HG03439 (cell line): ENCODE measurements around the gene FIGN.

Source experiments
- ATAC-seq: cut with Tn5 transposase; IDR thresholded peaks from one replicate; pipeline ENCODE4 v1.9.1; 2021; ENCODE audit warnings: mild to moderate bottlenecking, moderate library complexity; ENCODE audit not compliant: unreplicated experiment

The FIGN gene

GRCh38 chr2:163711258-163711657 is 24.6 kb downstream of the FIGN start:
- no peak for ATAC-seq

DNA sequence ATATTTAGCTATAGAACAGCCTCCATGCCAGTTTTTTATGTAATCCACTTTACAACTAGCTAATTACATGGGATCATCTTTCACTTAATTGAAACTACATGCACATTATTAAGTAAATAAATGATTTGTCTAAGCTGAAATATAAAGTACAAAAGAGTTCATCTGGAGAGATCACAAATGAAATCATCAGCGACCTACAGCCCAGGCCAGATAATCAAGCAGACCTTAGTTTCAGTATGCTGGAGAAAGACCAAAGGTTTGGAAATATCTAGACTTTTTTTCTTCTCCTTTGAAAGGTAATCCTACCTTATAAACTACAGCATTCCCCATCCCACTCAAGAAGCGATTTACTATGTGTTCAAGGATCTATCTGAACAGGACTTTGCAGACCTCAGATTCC is 26.5 kb downstream of the FIGN start:
- ATAC-seq = no peak

DNA sequence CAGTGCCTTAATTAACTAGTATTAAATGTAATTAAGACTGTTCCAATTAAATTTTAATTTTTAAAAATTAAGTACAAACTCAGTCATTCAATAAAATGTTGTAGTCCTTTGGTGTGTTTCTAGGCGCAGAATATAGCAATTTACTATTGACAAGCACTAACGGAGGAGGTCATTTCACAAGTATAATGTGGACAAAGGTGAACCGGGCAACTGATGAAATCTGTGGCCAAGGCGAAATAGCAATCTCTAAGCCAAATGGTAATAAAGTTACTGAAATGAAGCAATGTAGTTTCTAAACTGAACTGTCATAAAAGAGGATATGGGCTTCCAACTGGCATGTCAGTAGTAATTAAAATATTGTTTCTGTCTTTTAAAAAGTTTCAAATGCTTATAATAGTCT is 27.5 kb downstream of the FIGN start:
- no peak for ATAC-seq

DNA sequence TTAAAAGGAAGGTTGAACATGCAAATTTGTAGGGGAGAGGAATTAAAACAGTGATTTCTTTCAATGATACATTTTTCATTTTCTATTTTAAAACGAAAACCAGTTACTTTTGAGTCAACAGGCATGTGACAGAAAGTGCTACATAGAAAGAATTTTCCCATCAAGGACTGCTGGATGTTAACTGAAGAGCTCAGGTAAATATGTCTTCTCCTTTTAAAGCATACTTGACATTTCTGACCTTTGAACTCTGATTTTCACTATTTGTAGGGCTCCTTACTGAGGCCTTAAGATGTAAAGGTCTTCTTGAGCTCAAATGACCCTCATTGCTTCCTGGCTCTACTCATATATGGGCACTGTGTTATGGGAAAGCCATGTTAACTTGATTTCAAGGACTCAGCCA is 32.4 kb downstream of the FIGN start:
- ATAC-seq = no peak

GRCh38 chr2:163701399-163702195 is 34.2 kb downstream of the FIGN start:
- no peak for ATAC-seq

DNA sequence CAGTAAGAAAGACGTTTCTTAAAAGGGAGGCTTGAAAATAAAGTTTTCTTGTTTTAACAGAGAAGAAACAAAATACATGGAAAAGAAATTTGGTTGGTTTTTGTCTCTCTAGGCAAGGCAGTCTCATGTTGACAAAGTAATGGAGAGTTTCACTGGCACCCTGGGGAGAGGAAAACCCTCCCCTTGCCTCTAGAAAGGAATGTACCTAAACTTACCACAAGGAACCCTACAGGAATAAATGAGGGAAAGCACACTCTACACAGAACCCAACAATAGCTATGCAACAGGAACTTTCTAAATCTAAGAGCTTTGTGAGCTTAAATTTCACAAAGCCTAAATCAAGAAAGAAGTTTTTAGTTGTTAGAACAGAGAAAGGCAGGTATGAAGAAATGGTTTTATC is 37.0 kb downstream of the FIGN start:
- ATAC-seq = no peak

DNA sequence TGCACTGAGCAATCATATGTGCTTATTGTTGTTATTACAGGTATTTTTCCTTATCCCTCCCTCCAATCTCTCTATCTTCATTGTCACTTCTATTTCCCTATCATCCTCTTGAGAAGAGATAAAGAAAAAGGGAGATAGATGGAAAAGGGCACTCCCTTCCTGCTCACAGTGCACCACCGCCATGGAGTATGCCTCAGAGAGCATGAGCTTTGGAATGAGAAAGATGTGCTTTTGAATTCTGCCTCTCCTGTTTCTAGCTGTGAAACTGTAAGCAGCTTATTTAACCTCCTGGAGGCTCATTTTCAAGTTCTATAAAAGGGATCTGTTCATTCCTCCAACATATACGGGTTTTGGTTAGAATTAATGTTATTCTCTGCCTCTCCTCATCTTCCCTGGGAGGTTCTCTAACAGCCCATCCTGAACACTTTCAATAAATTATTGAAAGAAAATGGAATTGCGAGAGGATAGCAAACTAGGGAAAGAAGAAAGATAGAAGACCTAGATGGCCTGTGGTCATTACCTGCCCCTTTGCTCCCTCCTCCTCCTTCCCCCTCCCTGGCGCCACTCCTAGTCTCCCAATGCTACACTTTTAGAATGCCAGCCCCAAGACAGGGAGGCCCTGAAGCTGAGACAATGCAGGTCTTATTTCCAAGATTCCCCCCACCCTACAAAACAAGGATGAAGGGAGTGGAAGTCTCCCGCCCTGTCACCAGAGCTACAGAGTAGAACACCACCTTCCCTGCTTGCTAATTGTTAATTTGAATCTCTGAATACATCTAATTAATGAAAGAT is 37.8 kb downstream of the FIGN start:
- no peak for ATAC-seq

DNA sequence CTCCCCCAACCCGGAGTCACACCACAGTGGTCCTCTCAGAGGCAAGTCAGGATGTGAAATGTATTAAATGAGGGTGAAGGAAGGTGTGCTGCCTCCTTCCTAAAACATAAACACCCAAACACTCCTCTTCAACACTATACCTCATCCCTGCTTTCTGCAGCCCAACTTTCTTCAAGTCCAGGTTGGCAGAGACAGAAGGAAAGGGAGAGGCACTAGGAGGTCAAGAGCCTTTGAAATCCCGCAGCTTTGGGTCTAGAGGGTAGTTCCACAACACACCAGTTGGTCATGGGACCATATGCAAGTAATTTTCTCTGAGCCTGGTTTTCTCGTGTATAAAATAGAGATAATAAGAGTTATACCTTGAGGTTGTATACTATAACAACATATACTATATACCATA is 38.4 kb downstream of the FIGN start:
- no peak for ATAC-seq

DNA sequence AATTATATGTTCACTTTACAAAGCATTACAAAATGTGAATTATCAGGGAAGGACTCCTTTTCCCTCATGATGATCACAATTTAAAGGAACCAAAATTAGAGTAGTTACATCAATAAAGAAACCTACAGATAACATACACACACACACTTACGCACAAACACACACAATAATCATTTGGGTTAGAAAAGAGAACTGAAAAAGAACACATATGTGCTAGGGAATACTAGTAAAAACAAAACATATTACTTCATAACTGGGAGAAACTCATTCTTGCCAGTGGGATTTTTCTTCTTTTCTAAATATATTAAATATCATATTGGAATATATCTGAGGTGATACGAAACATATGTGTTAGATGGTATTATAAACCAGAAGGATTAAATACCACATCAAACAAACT is 42.3 kb downstream of the FIGN start:
- ATAC-seq = no peak

GRCh38 chr2:163692611-163693482 is 43.0 kb downstream of the FIGN start:
- no peak for ATAC-seq

DNA sequence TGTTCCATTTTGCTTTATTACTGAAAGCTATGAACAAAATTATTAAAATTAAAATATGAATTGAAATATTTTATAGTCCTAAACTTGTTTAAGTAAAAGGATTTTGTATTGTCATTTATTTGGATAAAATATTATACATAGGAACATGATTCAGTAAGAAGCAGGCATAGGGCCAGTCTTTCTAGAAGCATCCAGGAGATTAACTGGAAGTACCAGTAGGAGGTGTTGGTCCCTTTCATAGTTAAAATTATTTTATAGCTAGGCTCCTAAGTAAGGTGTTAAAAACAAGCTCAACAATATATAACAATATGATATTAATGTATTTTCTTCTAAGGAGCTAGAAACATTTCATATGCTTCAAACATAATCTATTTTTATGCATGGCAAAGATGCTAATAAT is 43.7 kb downstream of the FIGN start:
- ATAC-seq = no peak

GRCh38 chr2:163690896-163691295 is 44.9 kb downstream of the FIGN start:
- ATAC-seq = no peak

- no peak for ATAC-seq
These were observed 48.6 kb downstream of the FIGN start for GRCh38 chr2:163687217-163687616.

DNA sequence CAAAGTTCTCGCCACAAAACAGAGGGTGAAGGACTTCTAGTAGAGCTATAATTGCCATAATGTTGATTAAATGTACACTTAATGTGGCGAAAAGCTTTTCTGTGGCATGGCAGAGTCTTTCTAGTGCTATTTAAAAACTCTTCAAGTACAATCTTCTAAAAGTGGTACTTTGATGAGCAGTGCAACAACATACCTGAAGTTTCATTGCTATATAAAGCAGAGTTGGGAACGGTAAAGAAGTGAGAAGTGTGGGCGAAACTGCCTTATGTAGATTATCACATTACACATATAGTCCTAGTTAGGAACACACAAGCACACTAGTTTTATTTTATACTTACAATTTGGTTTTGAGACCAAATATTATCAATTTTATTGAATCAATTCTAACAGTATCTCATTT is 49.5 kb downstream of the FIGN start:
- no peak for ATAC-seq

DNA sequence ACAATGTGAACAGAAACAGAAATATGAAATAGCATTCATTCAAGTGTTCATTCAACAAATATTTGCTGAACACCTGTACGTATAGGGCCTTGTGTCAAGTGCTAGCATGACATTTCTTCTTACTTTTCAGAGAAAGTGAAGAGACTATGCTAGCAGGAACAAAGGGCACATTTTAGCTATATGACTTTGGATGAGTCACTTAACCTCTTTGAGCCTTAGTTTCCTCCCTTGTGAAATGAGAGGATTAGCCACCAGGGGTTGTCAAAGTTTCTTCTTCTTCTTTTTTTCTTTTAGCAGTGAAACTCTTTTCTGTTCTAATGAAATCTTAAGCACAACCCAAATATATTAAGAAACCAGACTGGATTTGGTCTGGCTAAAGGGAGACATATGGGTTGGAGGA is 53.1 kb downstream of the FIGN start:
- no peak for ATAC-seq

- no peak for ATAC-seq
These were observed 54.1 kb downstream of the FIGN start for GRCh38 chr2:163681745-163682144.

DNA sequence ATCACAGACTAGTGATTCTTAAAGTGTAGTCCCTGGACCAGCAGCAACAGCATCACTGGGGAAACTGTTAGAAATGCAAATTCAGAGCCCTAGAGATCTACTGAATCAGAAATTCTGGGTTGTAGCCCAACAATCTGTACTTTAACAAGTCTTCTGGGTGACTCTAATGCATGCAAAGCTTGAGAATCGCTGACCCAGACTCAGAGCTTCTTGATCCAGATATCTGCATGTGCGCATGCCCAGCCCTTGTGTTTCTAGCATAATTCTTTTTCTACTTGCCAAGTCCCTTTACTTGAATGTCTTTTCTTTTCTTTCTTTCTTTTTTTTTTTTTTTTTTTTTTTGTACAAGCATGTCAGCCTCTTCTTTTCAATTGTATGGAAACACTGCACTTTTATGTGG is 60.4 kb downstream of the FIGN start:
- ATAC-seq = no peak

DNA sequence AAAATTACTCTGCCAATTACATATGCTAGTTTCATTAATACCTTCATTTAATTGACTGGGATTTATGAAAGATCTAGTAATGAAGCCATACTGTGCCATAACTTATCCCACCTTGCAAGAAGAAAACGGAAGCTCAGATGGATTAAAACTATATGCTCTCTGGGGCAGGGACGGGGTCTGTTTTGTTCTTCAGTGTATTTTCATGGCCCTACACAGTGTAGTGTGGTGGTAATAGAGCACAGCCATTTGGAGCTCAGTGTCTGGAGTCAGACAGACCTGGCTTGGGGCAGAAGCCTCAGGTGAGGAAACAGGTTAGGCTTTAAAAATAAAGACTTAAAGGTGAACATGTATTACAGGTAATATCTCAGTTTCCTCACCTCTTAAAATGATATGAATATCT is 62.3 kb downstream of the FIGN start:
- ATAC-seq = no peak

DNA sequence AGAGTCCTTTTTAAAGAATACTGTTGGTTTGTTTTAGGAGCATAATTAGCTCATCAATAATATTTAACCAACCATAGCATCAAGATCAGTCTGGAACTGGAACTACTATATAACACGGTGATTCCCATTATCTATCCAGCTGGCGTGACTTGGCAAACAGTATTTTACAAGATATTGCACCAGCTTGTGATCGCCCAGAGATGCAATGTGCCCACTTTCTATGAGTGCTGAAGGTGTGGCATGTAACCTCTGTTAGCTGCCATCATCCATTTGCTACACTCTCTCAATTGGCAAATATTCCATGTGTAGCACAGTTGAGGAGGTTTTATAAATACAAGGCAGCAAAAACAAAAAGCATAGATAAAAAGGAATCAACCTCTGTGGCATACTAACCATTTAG is 64.9 kb downstream of the FIGN start:
- ATAC-seq = no peak

GRCh38 chr2:163669506-163669905 is 66.3 kb downstream of the FIGN start:
- no peak for ATAC-seq

- ATAC-seq = no peak
These were observed 68.5 kb downstream of the FIGN start for GRCh38 chr2:163667064-163667887.
